SU-DHL-6 (cell line): Measurements from ENCODE around the gene TMEM214.

ENCODE experiments used
- H2AFZ ChIP-seq: fragments of 200-600 bp; sonication (generic); 2 replicates; pipeline ENCODE4 v1.6.1; 2014; ENCODE audit warnings: low read depth, mild to moderate bottlenecking, moderate library complexity, mixed read lengths, antibody characterized with exemption, low read length; ENCODE audit not compliant: severe bottlenecking
- H3F3A ChIP-seq: fragments of 200-600 bp; shearing (Covaris generic); 2 replicates; pipeline ENCODE4 v1.6.0; 2016; ENCODE audit warnings: antibody characterized with exemption, mild to moderate bottlenecking; ENCODE audit not compliant: insufficient read depth
- H3K27ac ChIP-seq: fragments of 200-600 bp; sonication (generic); 2 replicates; pipeline ENCODE4 v1.5.1; 2016; ENCODE audit warnings: low read depth, mild to moderate bottlenecking, low read length, moderate library complexity, mixed read lengths
- H3K27me3 ChIP-seq: fragments of 200-600 bp; sonication (generic), shearing (Covaris generic); 2 replicates; pipeline ENCODE4 v1.6.0; 2014; ENCODE audit warnings: mild to moderate bottlenecking, low read length
- H3K36me3 ChIP-seq: fragments of 200-600 bp; sonication (generic); 2 replicates; pipeline ENCODE4 v1.6.1; 2014; ENCODE audit warnings: mild to moderate bottlenecking, low read length, mixed read lengths
- H3K4me2 ChIP-seq: fragments of 300-600, 200-600 bp; shearing (Covaris generic), sonication (generic); 2 replicates; pipeline ENCODE4 v1.6.0; 2014; ENCODE audit warnings: low read length, low read depth, mild to moderate bottlenecking; ENCODE audit not compliant: poor library complexity, severe bottlenecking
- H3K4me3 ChIP-seq: fragments of 200-600 bp; sonication (generic); 2 replicates; pipeline ENCODE4 v1.5.1; 2014; ENCODE audit warnings: antibody characterized with exemption, low read length, mild to moderate bottlenecking, mixed read lengths; ENCODE audit not compliant: insufficient read depth, poor library complexity, severe bottlenecking
- H3K79me2 ChIP-seq: fragments of 200-600 bp; sonication (generic); 2 replicates; pipeline ENCODE4 v1.6.1; 2014; ENCODE audit warnings: mild to moderate bottlenecking, low read length, moderate library complexity; ENCODE audit not compliant: insufficient read depth
- H3K9ac ChIP-seq: fragments of 200-600 bp; sonication (generic); 2 replicates; pipeline ENCODE4 v1.7.0; 2014; ENCODE audit warnings: mild to moderate bottlenecking, low read length
- H3K9me2 ChIP-seq: fragments of 200-600 bp; sonication (generic); replicated peaks from 2 replicates; pipeline ENCODE4 v1.6.1; 2014; ENCODE audit warnings: low read length; ENCODE audit not compliant: insufficient read depth
- H3K9me3 ChIP-seq: fragments of 200-600 bp; sonication (generic); 2 replicates; pipeline ENCODE4 v1.6.1; 2014; ENCODE audit warnings: low read length, mixed read lengths; ENCODE audit not compliant: insufficient read depth
- H4K20me1 ChIP-seq: fragments of 200-600 bp; sonication (generic); 2 replicates; pipeline ENCODE4 v1.6.1; 2014; ENCODE audit warnings: low read depth, mild to moderate bottlenecking, antibody characterized with exemption, low read length, moderate library complexity, mixed read lengths
- CTCF ChIP-seq: fragments of 200-600 bp; sonication (generic); IDR thresholded peaks from one replicate; pipeline ENCODE4 v1.5.1; 2017; ENCODE audit warnings: antibody characterized with exemption, mild to moderate bottlenecking, low read length, moderate library complexity; ENCODE audit not compliant: insufficient read depth, poor library complexity, severe bottlenecking
- EZH2phosphoT487 ChIP-seq: fragments of 200-600 bp; sonication (generic), shearing (Covaris generic); conservative IDR thresholded peaks from 2 replicates; pipeline ENCODE4 v1.6.1; 2018; ENCODE audit warnings: mild to moderate bottlenecking, antibody characterized with exemption, low read length, moderate library complexity, mixed read lengths

The TMEM214 gene

DNA sequence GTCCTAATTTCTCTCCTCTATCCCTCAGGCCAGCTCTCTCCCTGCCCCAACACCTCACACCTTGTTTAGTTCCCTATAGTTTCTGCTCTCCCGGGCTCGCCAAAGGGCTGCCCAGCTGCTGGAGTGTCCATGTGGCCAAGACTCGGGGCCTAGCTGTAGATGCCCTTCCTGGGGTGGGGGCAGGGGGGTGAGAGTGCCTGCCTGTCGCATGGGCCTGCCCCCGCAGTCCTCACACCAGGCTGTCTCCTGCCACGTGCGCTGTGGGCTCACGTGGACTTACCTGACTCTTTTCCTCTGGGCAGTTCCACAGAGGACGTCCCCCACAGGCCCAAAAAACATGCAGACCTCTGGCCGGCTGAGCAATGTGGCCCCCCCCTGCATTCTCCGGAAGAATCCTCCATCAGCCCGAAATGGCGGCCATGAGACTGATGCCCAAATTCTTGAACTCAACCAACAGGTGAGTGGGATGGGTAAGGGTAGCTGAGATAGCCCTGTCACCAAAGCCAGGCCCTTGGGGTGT lies 7.4 kb upstream of the TMEM214 start:
- H3K9me3 ChIP-seq: no peaks in the 10 kb centered on the region
- H3K79me2 ChIP-seq: no peaks in the 10 kb centered on the region
- H3K9ac ChIP-seq: no peak overlapping the region
- H3F3A ChIP-seq: no peaks in the 10 kb centered on the region
- no peaks in the 10 kb centered on the region for H3K36me3 ChIP-seq
- H3K4me3 ChIP-seq: no peak overlapping the region
- no peak overlapping the region for H3K4me2 ChIP-seq
- H3K27me3 ChIP-seq: no peaks in the 10 kb centered on the region
- H3K9me2 ChIP-seq: no peaks in the 10 kb centered on the region
- no peaks in the 10 kb centered on the region for H4K20me1 ChIP-seq
- H3K27ac ChIP-seq: no peak overlapping the region
- no peak for TF ChIP-seq CTCF
- TF ChIP-seq EZH2phosphoT487: no peak
- H2AFZ ChIP-seq: no peak overlapping the region

DNA sequence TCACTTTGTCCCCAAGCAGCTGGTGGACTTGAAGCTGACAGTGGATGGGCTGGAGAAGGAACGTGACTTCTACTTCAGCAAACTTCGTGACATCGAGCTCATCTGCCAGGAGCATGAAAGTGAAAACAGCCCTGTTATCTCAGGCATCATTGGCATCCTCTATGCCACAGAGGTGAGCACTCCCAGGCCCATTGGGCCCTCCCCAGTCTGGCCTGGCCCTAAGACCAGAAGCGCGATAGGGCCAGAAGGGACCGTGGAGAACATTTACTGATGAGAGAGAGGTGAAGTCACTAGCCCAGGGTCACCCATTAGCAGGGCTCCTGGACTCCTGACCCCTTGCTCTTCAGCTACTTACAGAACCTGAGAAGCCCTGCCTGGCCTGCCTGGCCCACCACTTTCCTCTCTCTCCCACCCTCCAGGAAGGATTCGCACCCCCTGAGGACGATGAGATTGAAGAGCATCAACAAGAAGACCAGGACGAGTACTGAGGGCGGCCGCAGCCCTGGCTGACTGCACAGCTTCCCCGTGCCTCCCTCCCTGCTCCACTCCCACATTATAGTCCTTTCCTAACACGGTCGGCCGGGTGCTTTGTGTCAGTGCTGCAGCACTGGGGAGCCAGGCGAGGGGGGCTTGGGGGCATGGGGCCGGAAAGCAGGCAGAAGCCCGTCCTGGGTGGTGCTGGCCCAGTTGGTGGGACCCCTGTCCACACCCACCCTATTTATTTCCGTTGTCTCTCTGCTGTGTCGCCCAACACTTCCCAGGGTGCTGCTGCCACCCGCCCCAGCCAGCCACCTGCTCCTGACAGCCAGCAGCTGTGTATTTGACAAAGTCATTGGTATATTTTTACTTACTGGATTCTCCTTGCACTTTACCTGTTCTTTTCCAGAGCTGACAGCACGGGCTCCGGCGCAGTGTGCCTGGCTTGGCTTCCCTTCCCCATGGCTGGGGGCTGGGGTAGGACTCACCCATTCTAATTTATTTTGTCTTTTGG lies 6.6 kb upstream of the TMEM214 start:
- no peak overlapping the region for H3K9ac ChIP-seq
- H3K36me3 ChIP-seq: no peaks in the 10 kb centered on the region
- no peak overlapping the region for H3K4me2 ChIP-seq
- no peaks in the 10 kb centered on the region for H3K79me2 ChIP-seq
- no peaks in the 10 kb centered on the region for H3K27me3 ChIP-seq
- TF ChIP-seq CTCF (no peak), EZH2phosphoT487 (no peak)
- no peak overlapping the region for H3K4me3 ChIP-seq
- no peaks in the 10 kb centered on the region for H3K9me2 ChIP-seq
- H2AFZ ChIP-seq: no peak overlapping the region
- H3F3A ChIP-seq: no peaks in the 10 kb centered on the region
- no peaks in the 10 kb centered on the region for H4K20me1 ChIP-seq
- no peak overlapping the region for H3K27ac ChIP-seq
- H3K9me3 ChIP-seq: no peaks in the 10 kb centered on the region

DNA sequence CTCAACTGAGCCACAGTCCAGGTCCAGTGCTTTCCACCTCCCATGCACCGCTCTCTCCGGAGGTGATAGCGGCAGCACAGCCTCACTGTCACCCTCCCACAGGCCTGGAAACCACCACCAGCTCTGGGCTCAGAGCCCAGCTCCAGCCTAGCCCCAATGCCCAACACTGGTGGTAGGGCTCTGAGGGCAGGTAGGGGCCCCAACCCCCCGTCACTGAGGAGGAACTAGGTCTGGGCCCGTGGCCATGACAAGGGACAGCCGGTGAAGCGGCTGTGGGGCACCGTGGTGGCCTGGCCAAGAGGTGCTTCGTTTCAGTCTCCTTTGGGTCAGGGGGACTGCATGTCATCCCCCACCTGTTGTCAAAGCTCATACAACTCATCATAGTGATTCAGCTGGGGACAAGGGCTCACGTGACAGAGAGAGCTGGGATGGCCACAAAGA lies 5.5 kb upstream of the TMEM214 start:
- no peak for TF ChIP-seq CTCF
- no peak for TF ChIP-seq EZH2phosphoT487

More for the DNA sequence above, 5.5 kb upstream of the TMEM214 start:
- no peaks in the 10 kb centered on the region for H3F3A ChIP-seq
- H3K79me2 ChIP-seq: no peaks in the 10 kb centered on the region
- H3K9me2 ChIP-seq: no peaks in the 10 kb centered on the region
- no peak overlapping the region for H3K4me3 ChIP-seq
- no peaks in the 10 kb centered on the region for H4K20me1 ChIP-seq
- H3K9ac ChIP-seq: no peak overlapping the region
- no peaks in the 10 kb centered on the region for H3K36me3 ChIP-seq
- no peaks in the 10 kb centered on the region for H3K27me3 ChIP-seq
- no peak overlapping the region for H3K4me2 ChIP-seq
- H3K9me3 ChIP-seq: no peaks in the 10 kb centered on the region
- H2AFZ ChIP-seq: no peak overlapping the region
- H3K27ac ChIP-seq: no peak overlapping the region
